GM19467 (cell line): Measurements from ENCODE around the gene TMEM175.
"Not testable (repeated sequence)": the region's sequence is repeated elsewhere in the genome, so short reads cannot be mapped to it uniquely, and the experiment has no call there.

ENCODE experiments used
- ATAC-seq: cut with Tn5 transposase; IDR thresholded peaks from one replicate; pipeline ENCODE4 v1.9.1; 2021; ENCODE audit warnings: mild to moderate bottlenecking, moderate library complexity; ENCODE audit not compliant: unreplicated experiment

Gene TMEM175

GRCh38 chr4:914531-914930 lies 17.7 kb upstream of the TMEM175 start:
- no peak for ATAC-seq

DNA sequence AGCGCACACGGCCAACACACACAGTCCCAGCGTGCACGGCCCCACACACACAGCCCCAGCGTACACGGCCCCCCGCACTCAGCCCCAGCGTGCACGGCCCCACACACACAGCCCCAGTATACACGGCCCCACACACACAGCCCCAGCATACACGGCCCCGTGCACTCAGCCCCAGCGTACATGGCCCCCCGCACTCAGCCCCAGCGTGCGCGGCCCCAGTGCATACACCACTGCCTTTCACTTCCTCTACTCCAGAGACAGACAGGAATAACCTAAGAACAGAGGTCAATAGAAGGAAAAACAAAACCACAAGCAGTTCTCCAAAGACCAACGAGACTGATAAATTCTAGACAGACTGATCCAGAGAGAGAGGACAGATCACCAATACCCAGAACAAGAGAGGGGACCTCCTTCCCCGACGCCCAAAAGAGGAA lies 17.2 kb upstream of the TMEM175 start:
- no peak for ATAC-seq

DNA sequence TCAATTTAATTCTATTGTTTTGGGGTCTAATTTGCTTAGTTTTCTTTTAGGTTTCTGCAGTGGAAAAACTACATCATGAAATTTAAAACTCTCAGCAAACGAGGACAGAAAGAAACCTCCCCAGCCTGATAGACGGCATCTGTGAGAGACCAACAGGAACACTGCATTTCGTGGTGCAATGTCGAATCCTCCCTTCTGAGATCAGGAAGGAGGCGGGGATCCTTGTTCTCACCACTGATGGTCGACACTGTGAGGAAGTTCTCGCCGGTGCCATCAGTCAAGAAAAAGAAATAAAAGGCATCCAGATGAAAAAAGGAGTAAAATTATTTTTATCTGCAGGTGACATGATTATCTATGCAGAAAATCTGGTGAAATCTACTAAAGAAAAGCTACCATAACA lies 16.7 kb upstream of the TMEM175 start:
- ATAC-seq = no peak

DNA sequence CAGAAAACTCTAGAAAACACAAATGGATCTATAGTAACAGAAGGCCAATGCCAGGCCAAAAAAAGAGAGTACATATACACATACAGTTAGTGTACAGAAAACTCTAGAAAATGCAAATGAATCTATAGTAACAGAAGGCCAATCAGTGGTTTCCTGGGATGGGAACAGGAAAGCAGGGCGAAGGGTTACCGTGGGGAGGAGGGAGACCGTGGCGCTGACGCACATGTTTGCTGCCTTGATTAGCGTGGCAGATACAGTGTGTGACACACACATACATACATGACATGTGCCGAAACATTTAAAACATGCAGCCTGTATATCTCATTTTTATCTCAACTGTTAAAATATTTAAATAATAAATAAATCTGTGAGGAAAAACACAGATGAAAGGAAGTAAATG lies 14.8 kb upstream of the TMEM175 start:
- no peak for ATAC-seq

- no peak for ATAC-seq
Measured at GRCh38 chr4:917992-918391, 14.3 kb upstream of the TMEM175 start.

DNA sequence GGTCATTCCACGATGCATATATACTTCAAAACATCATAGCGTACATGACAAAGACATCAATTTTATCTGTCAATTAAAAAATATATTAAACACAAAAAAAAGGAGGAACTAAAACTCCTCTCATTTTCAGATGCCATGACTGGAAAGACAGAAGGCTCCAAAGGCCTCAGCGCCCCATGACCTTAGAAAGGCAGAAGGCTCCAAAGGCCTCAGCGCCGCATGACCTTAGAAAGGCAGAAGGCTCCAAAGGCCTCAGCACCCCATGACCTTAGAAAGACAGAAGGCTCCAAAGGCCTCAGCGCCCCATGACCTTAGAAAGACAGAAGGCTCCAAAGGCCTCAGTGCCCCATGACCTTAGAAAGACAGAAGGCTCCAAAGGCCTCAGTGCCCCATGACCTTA lies 13.7 kb upstream of the TMEM175 start:
- not testable (repeated sequence) for ATAC-seq

DNA sequence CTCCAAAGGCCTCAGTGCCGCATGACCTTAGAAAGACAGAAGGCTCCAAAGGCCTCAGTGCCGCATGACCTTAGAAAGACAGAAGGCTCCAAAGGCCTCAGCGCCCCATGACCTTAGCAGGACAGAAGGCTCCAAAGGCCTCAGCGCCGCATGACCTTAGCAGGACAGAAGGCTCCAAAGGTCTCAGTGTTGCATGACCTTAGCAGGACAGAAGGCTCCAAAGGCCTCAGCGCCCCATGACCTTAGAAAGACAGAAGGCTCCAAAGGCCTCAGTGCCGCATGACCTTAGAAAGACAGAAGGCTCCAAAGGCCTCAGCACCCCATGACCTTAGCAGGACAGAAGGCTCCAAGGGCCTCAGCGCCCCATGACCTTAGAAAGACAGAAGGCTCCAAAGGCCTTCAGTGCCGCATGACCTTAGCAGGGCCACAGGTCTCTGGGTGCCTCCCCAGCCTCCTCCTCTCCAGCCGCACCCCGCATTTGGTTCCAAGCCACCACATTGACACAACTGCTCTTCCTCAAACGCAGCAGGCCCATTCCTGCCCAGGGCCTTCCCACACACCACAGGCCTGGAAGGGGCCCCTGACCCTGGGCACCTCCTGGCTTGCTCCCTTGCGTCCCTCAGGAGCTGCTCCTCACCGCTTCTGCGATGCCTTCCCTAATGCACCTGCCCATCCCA lies 13.1 kb upstream of the TMEM175 start:
- not testable (repeated sequence) for ATAC-seq

- ATAC-seq = peak; percentile 42
Measured at GRCh38 chr4:921830-922331, 10.4 kb upstream of the TMEM175 start.

DNA sequence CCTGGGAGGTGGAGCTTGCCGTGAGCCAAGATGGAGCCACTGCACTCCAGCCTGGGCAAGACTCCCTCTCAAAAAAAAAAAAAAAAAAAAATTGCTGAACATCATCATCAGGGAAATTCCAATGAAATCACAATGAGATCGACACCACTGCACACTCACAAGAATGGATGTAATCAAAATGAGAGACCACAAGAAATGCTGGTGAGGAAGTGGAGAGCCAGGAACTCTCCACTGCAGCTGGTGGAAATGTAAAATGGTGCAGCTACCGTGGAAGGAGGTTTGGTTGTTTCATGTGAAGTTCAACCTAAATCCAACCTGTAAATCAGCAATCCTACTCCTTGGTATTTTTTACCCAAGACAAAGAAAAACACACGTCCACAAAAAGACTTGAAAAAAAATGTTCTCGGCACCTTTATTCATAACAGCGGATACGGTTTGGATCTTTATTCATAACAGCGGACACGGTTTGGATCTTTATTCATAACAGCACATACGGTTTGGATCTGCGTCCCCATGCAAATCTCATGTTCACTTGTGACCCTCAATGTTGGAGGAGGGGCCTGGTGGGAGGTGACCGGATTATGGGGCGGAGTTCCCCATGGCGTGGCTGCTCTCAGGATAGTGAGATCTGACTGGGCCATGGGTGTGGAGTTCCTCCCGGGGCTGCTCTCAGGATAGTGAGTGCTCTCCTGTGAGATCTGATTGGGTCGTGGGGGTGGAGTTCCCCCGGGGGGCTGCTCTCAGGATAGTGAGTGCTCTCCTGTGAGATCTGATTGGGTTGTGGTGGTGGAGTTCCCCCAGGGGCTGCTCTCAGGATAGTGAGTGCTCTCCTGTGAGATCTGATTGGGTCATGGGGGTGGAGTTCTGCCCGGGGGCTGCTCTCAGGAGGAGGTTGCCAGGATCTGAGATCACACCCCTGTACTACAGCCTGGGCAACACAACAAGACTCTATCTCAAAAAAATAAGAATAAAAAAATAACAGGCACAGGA lies 7.9 kb upstream of the TMEM175 start:
- no peak for ATAC-seq

GRCh38 chr4:925171-925570 lies 7.1 kb upstream of the TMEM175 start:
- no peak for ATAC-seq

DNA sequence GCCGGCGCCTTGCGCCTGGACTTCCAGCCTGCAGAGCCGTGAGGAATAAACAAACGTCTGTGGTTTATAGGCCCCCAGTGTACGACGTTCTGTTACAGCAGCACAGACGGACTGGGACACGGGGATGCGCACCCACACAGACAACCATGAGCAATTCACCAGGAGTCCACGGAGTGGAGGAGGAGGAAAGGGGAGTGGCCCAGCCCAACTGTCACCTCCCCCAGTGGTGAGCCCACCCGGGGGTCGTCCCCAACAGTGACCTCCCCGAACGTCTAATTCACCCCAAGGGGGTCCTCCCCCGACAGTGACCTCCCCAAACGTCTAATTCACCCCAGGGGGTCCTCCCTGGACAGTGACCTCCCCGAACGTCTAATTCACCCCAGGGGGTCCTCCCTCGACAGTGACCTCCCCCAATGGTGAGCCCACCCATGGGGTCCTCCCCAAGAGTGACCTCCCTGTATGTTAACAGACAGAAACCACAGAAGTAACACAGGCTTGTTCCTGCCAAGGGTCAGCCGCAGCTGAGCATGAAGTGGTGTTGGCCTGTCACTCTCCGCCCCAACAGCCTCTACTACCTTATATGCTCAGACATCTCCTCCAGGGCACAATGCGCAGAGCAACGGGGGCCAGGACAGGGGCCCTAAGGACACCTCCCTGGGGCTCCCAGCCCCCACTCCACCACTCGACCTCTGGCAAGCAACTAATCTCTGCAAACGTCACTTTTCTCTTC lies 6.3 kb upstream of the TMEM175 start:
- ATAC-seq = no peak

- no peak for ATAC-seq
Measured at GRCh38 chr4:926538-926937, 5.7 kb upstream of the TMEM175 start.

GRCh38 chr4:927566-927965 lies 4.7 kb upstream of the TMEM175 start:
- ATAC-seq = not testable (repeated sequence)

DNA sequence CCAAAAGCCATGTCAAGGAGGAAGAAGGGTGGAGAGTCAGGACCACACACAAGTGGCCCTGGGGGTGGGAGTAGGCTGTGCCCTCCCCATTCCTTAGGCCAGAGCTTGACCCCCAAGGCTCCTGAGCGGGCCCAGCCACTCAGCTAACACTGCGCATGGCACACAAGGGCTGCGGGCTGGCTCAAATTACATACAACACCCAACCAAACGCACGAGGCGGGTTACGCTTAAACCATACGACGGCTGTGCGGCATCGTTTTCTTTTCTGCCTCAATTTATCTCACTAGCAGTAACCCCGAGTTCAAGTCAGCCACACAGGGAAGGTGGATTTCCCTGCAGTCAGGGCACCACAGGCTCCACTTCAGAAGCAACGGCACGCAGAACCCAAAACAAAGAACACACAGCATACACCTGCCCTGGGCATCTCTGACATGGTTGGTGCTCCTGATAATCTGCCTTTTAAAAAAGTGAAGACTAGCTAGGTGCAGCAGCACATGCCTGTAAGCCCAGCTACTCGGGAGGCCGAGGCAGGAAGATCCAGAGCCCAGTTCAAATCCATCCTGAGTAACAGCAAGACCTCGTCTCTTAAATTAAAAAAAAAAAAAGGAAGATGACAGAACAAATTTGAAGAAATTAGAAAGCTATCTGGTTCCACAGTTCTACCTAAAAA lies 3.0 kb upstream of the TMEM175 start:
- no peak for ATAC-seq

GRCh38 chr4:930028-930551 lies 2.2 kb upstream of the TMEM175 start:
- no peak for ATAC-seq

DNA sequence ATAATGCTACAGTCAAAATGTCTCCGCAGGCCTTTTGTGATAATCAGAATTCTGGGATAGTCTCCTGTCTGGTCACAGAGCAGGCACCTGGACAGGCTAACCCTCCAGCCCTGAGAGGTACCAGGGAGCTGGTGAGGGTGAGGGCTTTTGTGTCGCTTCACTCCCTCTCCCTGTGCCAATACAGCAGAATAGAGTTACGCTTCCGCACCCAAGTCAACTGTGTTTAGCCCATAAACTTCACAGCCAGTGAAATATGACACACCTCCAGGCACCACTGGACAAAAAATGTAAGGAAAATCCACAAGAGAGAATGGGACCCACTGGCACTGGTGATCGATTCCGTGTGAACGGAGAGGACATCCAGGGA lies 1.4 kb upstream of the TMEM175 start:
- no peak for ATAC-seq

- no peak for ATAC-seq
Measured at GRCh38 chr4:931194-931959, 883 bp upstream of the TMEM175 start.

DNA sequence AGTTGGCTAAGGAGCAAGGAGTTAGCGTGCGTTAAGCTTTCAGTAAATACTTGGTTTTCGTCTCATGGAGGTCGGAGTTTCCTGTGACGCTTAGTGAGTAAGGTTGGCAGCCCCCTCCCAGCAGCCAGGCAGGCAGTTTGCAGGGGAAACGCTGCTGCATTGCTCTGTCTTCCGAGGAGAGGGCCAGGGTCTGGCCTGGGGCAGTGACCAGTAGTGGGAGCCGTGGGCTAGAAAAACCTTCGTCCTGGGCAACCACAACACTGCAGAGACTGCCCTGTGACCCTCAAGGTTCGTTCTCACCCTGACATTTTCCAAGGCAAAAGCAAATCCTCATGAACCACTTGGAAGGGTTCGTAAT lies 432 bp downstream of the TMEM175 start:
- peak; percentile 2 for ATAC-seq

DNA sequence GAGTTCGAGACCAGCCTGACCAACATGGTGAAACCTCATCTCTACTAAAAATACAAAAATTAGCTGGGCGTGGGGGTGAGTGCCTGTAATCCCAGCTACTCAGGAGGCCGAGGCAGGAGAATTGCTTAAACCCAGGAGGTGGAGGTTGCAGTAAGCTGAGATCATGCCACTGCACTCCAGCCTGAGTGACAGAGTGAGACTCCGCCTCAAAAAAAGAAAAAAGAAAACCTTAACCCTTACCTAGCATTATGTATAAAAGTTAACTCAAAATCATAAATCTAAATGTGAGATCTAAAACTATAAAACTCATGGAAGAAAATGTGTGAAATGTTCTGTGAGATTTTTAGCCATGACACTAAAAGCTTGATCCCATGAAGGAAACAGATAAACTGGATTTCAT lies 7.2 kb downstream of the TMEM175 start:
- not testable (repeated sequence) for ATAC-seq
